Measurements from ENCODE around the gene SARDH.
A peak's percentile ranks its signal among the peaks of the same experiment; 100 is the strongest.

Gene SARDH, protein sequence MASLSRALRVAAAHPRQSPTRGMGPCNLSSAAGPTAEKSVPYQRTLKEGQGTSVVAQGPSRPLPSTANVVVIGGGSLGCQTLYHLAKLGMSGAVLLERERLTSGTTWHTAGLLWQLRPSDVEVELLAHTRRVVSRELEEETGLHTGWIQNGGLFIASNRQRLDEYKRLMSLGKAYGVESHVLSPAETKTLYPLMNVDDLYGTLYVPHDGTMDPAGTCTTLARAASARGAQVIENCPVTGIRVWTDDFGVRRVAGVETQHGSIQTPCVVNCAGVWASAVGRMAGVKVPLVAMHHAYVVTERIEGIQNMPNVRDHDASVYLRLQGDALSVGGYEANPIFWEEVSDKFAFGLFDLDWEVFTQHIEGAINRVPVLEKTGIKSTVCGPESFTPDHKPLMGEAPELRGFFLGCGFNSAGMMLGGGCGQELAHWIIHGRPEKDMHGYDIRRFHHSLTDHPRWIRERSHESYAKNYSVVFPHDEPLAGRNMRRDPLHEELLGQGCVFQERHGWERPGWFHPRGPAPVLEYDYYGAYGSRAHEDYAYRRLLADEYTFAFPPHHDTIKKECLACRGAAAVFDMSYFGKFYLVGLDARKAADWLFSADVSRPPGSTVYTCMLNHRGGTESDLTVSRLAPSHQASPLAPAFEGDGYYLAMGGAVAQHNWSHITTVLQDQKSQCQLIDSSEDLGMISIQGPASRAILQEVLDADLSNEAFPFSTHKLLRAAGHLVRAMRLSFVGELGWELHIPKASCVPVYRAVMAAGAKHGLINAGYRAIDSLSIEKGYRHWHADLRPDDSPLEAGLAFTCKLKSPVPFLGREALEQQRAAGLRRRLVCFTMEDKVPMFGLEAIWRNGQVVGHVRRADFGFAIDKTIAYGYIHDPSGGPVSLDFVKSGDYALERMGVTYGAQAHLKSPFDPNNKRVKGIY

DNA sequence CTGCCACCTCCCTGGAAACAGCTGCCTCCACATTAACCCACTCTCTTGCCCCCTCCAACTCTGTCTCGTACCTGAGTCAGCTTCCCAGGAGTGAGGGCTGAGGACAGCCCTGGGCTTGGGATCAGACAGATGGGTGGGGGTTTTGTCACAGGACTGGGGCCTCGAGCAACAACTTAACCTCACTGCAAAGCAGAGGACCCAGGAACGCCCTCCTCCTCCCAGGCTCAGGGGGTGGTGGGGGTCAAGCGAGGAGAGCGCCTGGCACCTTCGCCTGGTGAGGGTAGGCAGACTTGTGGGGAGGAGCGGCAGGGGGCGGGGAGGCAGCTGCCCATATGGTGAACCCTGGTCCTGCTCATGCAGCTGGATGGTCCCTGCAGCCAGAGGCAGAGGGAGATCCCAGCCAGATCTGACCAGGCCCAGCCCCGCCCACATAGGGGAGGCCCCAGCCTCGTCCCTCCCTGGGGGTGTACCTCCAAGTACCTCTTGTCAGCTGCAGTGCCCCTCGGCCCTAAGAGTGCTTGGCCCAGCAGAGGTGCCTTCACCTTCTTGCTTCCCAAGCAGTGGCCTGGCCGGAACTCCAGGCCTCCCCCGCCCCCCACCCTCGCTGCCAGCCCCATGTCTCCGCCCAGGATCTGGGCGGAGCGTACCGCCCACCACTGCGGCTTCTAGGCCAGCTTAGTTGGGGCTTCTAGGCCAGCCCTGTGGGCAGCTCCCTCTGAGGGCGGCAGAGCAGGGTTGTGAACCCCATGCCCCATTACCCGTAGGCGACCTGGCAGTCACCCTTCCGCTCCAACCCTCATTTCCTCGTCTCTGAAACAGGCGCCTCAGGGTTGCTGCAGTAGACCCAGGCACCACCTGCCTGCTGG is at the start of gene SARDH:
SARDH (minus strand) TSS at position 579 of the 866 bp plus-strand sequence. CDS start 4,179 bp downstream, outside the sequence.
- peak; percentile 22 for DNase-seq (ENCODE audit: low spot score)

GRCh38 chr9:133787754-133788025 is 49.5 kb upstream of the SARDH start:
- DNase-seq (ENCODE audit: low spot score): no peak

GRCh38 chr9:133786907-133787753 is 49.0 kb upstream of the SARDH start:
- DNase-seq (ENCODE audit: low spot score): no peak

DNA sequence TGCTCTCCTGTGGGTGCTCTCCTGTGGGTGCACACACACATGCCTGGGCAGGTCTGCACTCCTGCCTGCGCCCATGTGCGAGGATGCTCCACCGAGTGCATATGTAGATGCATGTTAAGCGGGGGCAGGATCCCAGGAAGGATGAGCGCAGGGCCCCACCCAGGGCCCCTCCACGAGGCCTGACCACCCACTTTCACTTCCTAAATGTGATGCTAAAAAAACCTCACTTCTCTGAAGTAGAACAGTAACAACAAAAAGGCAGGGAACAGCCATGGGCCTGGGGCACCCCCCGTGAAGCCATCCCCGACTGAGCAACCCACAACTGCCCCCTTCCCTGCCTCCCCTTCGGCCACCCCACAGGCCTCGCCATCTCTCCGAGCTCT is 48.2 kb upstream of the SARDH start:
- DNase-seq (ENCODE audit: low spot score): no peak

DNA sequence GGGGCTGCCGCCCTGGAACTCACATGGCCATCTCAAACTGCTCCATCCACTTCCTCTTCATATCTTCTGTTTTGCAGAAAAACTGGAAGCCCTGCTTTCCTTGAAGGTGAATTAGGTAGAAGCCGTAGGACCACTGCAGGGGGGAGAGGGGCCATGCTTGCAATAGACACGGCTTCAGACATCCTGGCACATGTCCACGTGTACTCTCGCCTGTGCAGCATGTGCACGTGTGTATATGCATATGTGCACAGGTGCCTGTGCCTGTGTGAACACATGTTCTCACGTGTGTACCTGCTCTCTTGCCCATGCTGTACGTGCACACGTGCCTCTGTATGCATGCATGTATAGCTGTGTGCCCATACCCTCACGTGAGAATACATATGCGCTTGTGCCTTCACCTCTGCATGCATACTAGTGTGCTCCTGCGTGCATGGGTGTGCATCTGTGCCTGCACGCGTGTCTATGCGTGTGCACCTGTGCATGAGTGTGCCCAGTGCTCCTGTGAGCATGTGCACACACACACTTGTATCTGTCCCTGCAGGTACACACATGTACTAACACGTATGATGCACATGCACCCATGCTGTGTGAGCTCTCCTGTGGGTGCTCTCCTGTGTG is 47.7 kb upstream of the SARDH start:
- no peak for DNase-seq (ENCODE audit: low spot score)

GRCh38 chr9:133784731-133785561 is 46.8 kb upstream of the SARDH start:
- DNase-seq (ENCODE audit: low spot score): no peak

DNA sequence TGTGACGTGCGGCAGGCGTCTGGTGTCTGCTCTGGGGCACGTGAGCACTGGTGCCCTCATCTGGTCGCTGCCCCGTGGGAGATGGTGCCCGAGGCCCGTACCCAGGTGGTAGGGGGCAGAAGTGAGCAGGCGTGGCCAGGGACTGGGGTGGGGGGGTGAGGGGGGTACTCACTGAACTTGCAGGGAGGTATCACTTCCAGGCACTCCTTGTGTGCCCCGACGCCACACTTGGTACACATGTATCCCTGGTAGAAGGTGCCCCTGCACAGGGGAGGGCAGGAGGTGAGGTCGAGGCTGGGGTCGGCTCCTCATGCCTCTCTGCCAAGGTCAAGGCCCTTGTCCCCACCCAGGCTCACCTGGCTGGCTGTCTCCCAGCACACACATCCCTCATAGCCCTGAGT is 45.2 kb upstream of the SARDH start:
- no peak for DNase-seq (ENCODE audit: low spot score)

GRCh38 chr9:133782157-133783130 is 44.3 kb upstream of the SARDH start:
- peak; percentile 65 for DNase-seq (ENCODE audit: low spot score)

DNA sequence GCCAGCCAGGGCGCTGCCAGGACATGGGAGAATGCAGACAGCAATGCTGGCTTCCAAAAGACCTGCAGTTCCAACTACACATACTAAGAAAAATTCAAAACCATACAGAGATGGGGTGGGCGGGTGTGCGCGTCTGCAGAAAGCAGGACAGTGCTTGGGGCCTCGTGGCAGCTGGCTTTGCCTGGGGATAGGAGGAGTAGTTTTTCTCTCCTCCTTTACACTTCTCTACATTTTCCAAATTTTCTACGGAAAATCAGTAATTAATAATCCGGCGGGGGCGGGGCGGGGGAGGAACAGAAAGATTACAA is 43.6 kb upstream of the SARDH start:
- no peak for DNase-seq (ENCODE audit: low spot score)

DNA sequence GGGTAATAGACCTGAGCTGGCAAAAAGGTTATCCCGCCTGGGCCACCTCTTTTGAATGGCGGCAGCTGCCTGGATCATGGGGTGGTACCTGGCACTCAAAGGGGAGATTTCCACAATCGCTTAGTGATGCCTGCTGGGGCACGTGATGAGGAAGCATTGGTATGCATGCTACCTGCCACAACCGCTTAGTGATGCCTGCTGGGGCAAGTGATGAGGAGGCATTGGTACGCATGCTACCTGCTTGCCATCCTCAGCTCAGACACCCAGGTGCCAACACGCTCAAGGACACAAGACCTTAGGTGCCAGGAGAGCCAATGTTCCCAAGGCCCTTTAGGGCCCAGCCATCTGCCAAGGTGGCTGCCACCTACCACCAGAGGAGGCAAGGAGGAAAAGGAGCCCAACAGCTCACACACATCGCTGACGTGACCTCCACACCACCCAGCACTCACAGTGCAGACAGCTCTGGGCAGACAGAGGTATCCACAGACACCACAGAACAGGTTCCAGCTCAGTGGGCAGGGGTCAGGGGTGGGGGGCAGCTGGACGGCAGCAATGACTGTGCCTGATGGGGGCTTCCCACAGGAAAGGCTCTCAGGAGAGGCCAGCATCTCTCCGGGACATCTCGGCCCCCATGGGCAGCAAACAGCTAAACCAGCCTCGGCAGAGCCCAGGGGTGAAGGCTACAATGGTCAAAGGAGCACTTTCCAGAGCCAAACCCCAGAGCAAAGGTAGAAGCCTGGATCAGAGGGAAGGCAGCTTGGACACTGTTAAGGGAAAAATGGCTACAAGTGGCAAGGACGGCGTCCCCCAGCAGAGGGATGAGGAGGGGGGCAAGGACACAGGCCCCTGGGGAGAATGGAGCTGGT is 43.0 kb upstream of the SARDH start:
- DNase-seq (ENCODE audit: low spot score): no peak

DNA sequence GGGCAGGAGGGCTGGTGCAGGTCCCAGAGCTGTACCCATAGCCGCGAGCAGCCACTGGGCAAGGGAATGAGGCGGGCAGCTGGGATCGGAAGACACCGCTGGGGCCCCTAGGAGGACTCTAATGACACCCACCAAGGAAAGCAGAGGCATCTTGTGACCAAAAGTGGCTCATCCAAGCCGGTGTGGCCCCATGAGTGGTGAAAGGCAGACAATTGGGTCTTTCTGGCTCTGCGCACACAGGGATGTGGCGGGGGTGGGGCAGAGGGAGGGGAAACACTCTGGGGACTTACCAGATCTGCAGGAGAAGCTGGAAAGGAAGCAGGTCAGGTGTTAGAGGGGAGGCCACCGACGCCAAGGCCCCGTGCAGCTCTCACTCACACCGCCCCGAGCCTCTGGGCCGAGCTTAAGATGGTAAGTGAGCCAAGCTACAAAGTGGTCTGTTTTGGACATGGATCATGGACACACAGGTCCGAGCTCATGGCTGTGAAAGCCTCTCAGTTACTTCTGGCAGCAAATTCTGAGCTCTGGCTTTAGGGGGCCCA is 42.3 kb upstream of the SARDH start:
- DNase-seq (ENCODE audit: low spot score): no peak

DNA sequence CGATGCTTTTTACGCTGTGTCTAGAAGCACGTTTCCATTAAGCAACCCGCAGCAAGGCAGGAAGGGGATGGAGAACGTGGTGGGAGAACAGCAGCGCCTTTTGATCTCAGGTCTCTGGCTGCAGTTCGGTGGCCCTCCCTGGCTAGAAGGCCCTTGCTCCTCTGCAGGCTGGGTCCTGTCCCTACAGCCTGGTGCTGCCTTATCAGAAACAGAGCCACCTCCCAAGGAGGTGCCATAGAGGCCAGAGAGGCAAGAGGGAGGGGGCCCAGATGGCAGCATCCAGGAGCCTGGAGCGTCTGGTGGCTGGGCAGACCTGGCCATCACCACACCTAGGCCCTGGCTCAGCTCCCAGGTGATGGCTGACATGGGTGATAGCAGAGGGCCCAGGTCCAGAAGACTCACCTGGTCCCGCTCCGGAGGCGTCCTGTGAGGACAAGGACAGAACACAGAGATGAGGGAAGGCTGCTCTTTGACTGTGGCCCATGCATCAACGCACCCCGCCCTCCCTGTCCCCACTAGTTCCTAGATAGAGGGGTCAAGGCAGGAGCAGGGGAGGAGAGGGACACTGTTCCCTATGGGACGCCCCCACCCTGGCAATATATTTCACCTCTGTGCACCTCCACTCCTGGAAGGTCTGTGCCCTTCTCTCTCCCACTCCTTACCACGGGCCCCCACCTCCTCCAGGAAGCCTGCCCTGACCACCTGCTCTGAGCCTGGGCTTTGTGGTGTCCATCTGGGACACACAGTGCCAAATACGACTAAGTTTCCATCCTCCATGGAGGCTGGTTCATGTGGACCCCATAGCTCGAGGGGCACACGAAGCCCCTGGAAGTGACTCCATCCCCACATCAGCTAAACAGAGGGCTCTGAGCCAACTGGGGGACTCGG is 41.6 kb upstream of the SARDH start:
- no peak for DNase-seq (ENCODE audit: low spot score)

DNA sequence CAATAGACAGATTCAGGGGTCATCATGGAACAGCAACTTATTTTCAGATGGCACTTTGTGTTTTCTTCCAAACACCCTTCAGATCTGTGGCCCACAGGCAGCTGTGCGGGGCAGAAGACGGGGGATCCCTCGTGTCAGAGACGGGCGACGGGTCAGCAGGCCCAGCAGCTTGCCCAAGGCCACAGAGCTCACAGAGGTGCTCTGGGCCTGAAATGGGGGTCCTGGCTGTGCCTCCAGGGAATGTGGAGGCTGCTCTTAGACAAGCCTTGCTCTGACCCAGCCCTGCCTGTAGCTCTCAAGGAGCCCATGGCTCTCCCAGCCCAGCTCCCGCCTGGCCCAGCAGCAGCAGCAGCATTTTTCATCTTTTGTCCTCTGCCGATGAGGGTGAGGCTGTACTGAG is 40.9 kb upstream of the SARDH start:
- no peak for DNase-seq (ENCODE audit: low spot score)

- DNase-seq (ENCODE audit: low spot score): no peak
Observed at GRCh38 chr9:133778336-133779013, 40.3 kb upstream of the SARDH start.

- DNase-seq (ENCODE audit: low spot score): no peak
Observed at GRCh38 chr9:133777871-133778270, 39.7 kb upstream of the SARDH start.
